GM12872 (cell line): Measurements from ENCODE around the gene APPL2.

Experiments
- CTCF ChIP-seq: IDR thresholded peaks from 3 replicates; pipeline ENCODE4 v1.5.1; 2011; ENCODE audit warnings: low read depth, mild to moderate bottlenecking, low read length, moderate library complexity; ENCODE audit not compliant: insufficient read depth

Gene APPL2

GRCh38 chr12:105212438-105212837 lies 23.5 kb downstream of the APPL2 start:
- TF ChIP-seq CTCF, result no peak

GRCh38 chr12:105209091-105209490 lies 26.9 kb downstream of the APPL2 start:
- no peak for TF ChIP-seq CTCF

DNA sequence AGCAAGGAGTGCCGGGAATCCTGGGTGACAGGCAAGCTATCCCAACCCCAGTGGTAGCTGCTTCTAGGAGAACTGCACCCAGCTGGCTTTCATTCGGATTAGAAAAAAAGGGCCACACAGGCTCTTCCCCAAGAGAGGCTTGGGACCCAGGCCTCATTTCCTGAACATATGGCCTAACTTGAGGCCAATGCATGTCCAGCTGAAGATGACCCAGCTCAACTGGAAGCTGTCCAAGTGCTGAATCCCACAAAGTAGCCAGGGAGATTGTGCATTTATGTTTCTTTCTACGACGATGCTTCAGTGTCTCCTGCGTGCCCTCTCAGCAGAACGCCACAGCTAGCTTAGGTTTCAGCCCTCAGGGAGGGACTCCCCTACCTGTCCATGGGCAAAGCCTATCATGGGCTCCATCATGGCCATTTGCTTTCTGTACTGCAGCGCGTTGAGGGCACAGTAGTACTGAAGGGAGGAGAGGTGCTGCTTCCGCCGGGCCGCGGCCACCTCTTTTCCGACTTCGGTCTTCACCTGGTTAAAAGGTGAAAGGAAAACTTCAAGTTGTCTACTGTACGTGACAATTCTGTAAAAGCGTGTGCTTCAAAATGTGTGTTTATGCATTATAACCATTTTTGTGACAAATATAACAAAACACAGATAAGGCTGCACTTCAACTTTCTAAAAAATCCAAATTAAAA lies 29.1 kb downstream of the APPL2 start:
- no peak for TF ChIP-seq CTCF

- no peak for TF ChIP-seq CTCF
Observed at GRCh38 chr12:105205322-105206048, 30.5 kb downstream of the APPL2 start.

DNA sequence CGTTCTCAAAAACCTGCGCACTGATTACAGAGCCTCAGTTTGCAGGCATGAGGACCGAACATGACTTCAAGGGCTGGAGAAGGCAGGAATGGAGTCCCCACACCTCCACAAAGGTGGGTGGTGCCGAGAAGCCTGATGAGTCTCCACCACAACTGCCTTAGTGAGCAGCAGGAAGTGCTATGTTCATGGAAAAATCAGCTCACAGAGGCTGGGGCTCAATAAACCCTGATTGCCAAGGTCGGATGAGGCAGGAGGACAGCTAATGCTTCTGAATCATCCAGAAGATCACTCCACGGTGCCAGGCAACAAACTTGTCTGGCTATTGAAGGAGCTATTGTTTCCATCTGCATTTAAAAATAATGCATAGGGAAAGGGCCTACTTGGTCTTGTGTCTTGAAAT lies 31.1 kb downstream of the APPL2 start:
- TF ChIP-seq CTCF, result no peak

DNA sequence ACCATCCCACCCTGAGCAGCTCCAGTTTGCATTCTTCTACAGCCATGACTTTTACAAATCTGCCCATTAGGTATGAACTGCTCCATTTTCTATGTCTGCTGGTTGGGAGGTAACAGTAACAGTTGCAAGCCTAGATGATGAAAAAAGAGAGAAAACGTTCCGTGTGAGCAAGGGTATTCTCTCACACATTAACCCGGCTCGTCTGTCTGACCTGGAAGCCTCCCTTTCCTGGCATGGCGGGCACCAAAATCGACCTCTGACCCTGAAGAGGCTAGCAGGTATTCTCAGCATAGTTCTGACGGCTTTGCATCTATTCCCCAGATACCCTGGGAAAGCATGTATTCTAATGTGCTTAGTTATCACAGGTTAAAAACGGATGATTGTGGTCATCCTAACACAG lies 31.8 kb downstream of the APPL2 start:
- no peak for TF ChIP-seq CTCF

- TF ChIP-seq CTCF, result no peak
Observed at GRCh38 chr12:105202202-105202601, 33.8 kb downstream of the APPL2 start.
